ENCODE results near the gene ST6GALNAC4. TPM values are rescaled to one million over a fixed set of nuclear protein-coding genes. Genes with fewer than 3 reads are reported as not detected.

ST6GALNAC4 gene
- polyA plus RNA-seq, 1 of the 3 experiments (the other 2 are of a cell fraction) = 30.2 TPM

GRCh38 chr9:127872369-127873222, 44.2 kb downstream of the ST6GALNAC4 start:
- no peaks in the 10 kb centered on the region for H3K27me3 ChIP-seq (ENCODE audit: insufficient read depth)
- no peak for DNase-seq
- WGBS (ENCODE audit: low lambda C conversion rate) = 89% methylated on average over 16 of the region's 20 CpGs
- no peak for TF ChIP-seq GATA2 (CRISPR knock-in tag; IDR thresholded peaks at IDR 0.05)
- TF ChIP-seq MXI1 (IDR thresholded peaks at IDR 0.05; ENCODE audit: low read depth, low read length) = no peak
- no peak for TF ChIP-seq TCF12 (IDR thresholded peaks at IDR 0.05)
- no peak for TF ChIP-seq TEAD4 (IDR thresholded peaks at IDR 0.05; ENCODE audit: borderline replicate concordance, insufficient read depth)
- TF ChIP-seq POLR2AphosphoS5 (IDR thresholded peaks at IDR 0.05; ENCODE audit: low read depth, low read length) = no peak
- TF ChIP-seq RXRA (IDR thresholded peaks at IDR 0.05; ENCODE audit: borderline replicate concordance, low read depth) = no peak
- TF ChIP-seq IRF3 (IDR thresholded peaks at IDR 0.05; ENCODE audit: low read depth, low read length) = no peak
- no peak for TF ChIP-seq SMC3 (IDR thresholded peaks at IDR 0.05; ENCODE audit: low read depth, low read length)
- no peak for TF ChIP-seq ELF1 (IDR thresholded peaks at IDR 0.05)
- no peak for TF ChIP-seq ZBTB33 (IDR thresholded peaks at IDR 0.05; ENCODE audit: borderline replicate concordance, low read depth)
- TF ChIP-seq NRF1 (IDR thresholded peaks at IDR 0.05; ENCODE audit: low read depth, low read length) = no peak
- TF ChIP-seq FOSL2 (IDR thresholded peaks at IDR 0.05; ENCODE audit: borderline replicate concordance, low read depth) = no peak
- no peak for TF ChIP-seq PBX3 (IDR thresholded peaks at IDR 0.05)
- TF ChIP-seq MEF2A (IDR thresholded peaks at IDR 0.05; ENCODE audit: borderline replicate concordance, low read depth) = no peak
- no peak for TF ChIP-seq EP300 (IDR thresholded peaks at IDR 0.05; ENCODE audit: borderline replicate concordance in 1 of 2, low read depth in 1 of 2, low read length in 1 of 2)
- POLR2A ChIA-PET = no interaction called here
- no peaks in the 10 kb centered on the region for H3K9me3 ChIP-seq
- peaks cover 0 to 12% of the 10 kb centered on the region in 2 experiments for H3K36me3 ChIP-seq (replicated peaks in 1 of 2; ENCODE audit: control insufficient read depth in 1 of 2, insufficient read depth in 2 of 2, low read length in 1 of 2)
- peaks cover 4 to 31% of the 10 kb centered on the region in 2 experiments; a peak in 1 of 4 replicates for H3K4me1 ChIP-seq (ENCODE audit: control insufficient read depth in 1 of 2, insufficient read depth in 2 of 2, low read depth in 1 of 2, low read length in 1 of 2)
- H3K4me3 ChIP-seq (ENCODE audit: low read depth in 2 of 2, low read length in 1 of 2) = no peak overlapping the region
- H4K20me1 ChIP-seq (ENCODE audit: insufficient read depth) = no peaks in the 10 kb centered on the region
- H3K4me2 ChIP-seq = no peak overlapping the region
- no peak overlapping the region for H3K27ac ChIP-seq (ENCODE audit: low read depth in 2 of 2, low read length in 1 of 2)
- no peaks in the 10 kb centered on the region for H3K9me2 ChIP-seq
- H3F3A ChIP-seq (replicated peaks; ENCODE audit: insufficient read depth) = no peaks in the 10 kb centered on the region
- H3K79me2 ChIP-seq (ENCODE audit: insufficient read depth) = peaks cover 7% of the 10 kb centered on the region; the same call in 1 of the 2 replicates
- CTCF ChIA-PET = interaction anchor here (0.7 to 10.6 kb wide), 9 partner anchors 8 to 162 kb away, joined by 3 to 116 read pairs (median 7); partner anchors contain the start of genes CDK9, ENG, FPGS and TOR2A
- H2AFZ ChIP-seq (ENCODE audit: low read depth) = no peak overlapping the region
- H3K9ac ChIP-seq = no peak overlapping the region
